K562 (cell line): ENCODE data around the gene CDX1. TPM values are rescaled to one million over a fixed set of nuclear protein-coding genes. Genes with fewer than 3 reads are reported as not detected.

ENCODE experiments used
- ATAC-seq: fragments of 200-7000 bp; cut with Tn5 transposase; 3 replicates; pipeline ENCODE4 v1.9.1; 2020; ENCODE audit warnings: moderate library complexity
- BruUV-seq: library from RNA; stranded (reverse); fragments of 400-500 nt; replicated peaks from 2 replicates; lab custom pipeline; 2021; lab: Mats Ljungman, UMichigan
- CTCF ChIA-PET: fragments of 300-600 bp; formaldehyde crosslinking; extraction: SDS; loops from one replicate; lab custom pipeline; 2021; ENCODE audit warnings: low intra/inter-chr PET ratio; lab: Yijun Ruan, JAX
- POLR2A ChIA-PET: fragments of 300-600, 350-650 bp; sonication (Branson Sonifier 250); formaldehyde crosslinking; extraction: SDS; loops from one replicate; lab custom pipeline; 2021; ENCODE audit warnings: antibody characterized with exemption, inconsistent platforms; lab: Yijun Ruan, JAX
- DNase-seq, 4 experiments: peaks; one replicate each; pipeline versions ENCODE4 v3.0.0 to v3.0.0-alpha.2; 2011 to 2018; ENCODE audit warnings: low spot score in 3 of 4, mixed read lengths in 3 of 4; ENCODE audit errors: extremely low read depth in 1 of 4
- FAIRE-seq: peaks from 2 replicates; lab custom pipeline; 2011; peaks lifted over from hg19 to GRCh38; lab: Jason Lieb, UNC
- H2AFZ ChIP-seq: 2 replicates; pipeline ENCODE4 v1.6.0; 2011; ENCODE audit warnings: low read depth, low read length, control low read depth, inconsistent platforms
- H3K27ac ChIP-seq: fragments of 200-600 bp; 3 replicates; pipeline ENCODE4 v1.8.0; 2011; ENCODE audit warnings: low read depth, mild to moderate bottlenecking, control low read depth, inconsistent platforms, low read length, moderate library complexity, mixed read lengths; ENCODE audit errors: extremely low read depth
- H3K27me3 ChIP-seq, 2 experiments: fragments of 300-600 bp in 1 of 2; 2 replicates in 1 of 2; 3 replicates in 1 of 2; pipeline versions ENCODE4 v1.6.0 to v1.8.0; 2011; ENCODE audit warnings: inconsistent platforms in 2 of 2, low read length in 2 of 2, mild to moderate bottlenecking in 1 of 2, mixed read lengths in 1 of 2, moderate library complexity in 1 of 2; ENCODE audit not compliant: control insufficient read depth in 2 of 2, insufficient read depth in 2 of 2
- H3K36me3 ChIP-seq: fragments of 300-600 bp; 3 replicates; pipeline ENCODE4 v1.8.0; 2011; ENCODE audit warnings: mild to moderate bottlenecking, low read length, inconsistent platforms; ENCODE audit not compliant: control insufficient read depth, insufficient read depth
- H3K4me1 ChIP-seq, 2 experiments: fragments of 200-600 bp in 1 of 2; replicated peaks in 1 of 2; 2 replicates in 1 of 2; 3 replicates in 1 of 2; pipeline versions ENCODE4 v1.5.1 to v1.8.0; 2011; ENCODE audit warnings: inconsistent platforms in 2 of 2, low read length in 2 of 2, mild to moderate bottlenecking in 1 of 2, mixed read lengths in 1 of 2, moderate library complexity in 1 of 2; ENCODE audit not compliant: control insufficient read depth in 2 of 2, insufficient read depth in 2 of 2
- H3K4me2 ChIP-seq: 2 replicates; pipeline ENCODE4 v1.6.1; 2011; ENCODE audit warnings: low read length, control low read depth, inconsistent platforms, mixed read lengths; ENCODE audit not compliant: insufficient read depth
- H3K4me3 ChIP-seq: fragments of 200-600 bp; sonication (generic), shearing (Covaris generic); 2 replicates; pipeline ENCODE4 v1.5.1; 2016; ENCODE audit warnings: control low read depth, inconsistent platforms
- H3K79me2 ChIP-seq: fragments of 200-600 bp; 3 replicates; pipeline ENCODE4 v1.8.0; 2011; ENCODE audit warnings: low read length, inconsistent platforms; ENCODE audit not compliant: control insufficient read depth, insufficient read depth
- H3K9ac ChIP-seq, 2 experiments: 2 replicates each; pipeline versions ENCODE4 v1.6.0 to v1.6.1; 2011; ENCODE audit warnings: low read depth in 2 of 2, low read length in 2 of 2, control low read depth in 1 of 2, inconsistent platforms in 1 of 2, mild to moderate bottlenecking in 1 of 2, mixed read lengths in 1 of 2; ENCODE audit not compliant: insufficient read depth in 1 of 2
- H3K9me1 ChIP-seq: one replicate; pipeline ENCODE4 v1.6.0; 2011; ENCODE audit warnings: inconsistent platforms, mild to moderate bottlenecking, low read length, moderate library complexity; ENCODE audit not compliant: control insufficient read depth, insufficient read depth
- H3K9me3 ChIP-seq: replicated peaks from 2 replicates; pipeline ENCODE4 v1.5.1; 2011; ENCODE audit warnings: low read depth, low read length, inconsistent platforms; ENCODE audit not compliant: control insufficient read depth, insufficient read depth
- H4K20me1 ChIP-seq: replicated peaks from 2 replicates; pipeline ENCODE4 v1.6.1; 2011; ENCODE audit warnings: low read length, inconsistent platforms, mixed read lengths; ENCODE audit not compliant: control insufficient read depth, insufficient read depth
- BMI1 ChIP-seq: fragments of 150-350 bp; IDR thresholded peaks from 2 replicates; pipeline ENCODE4 v1.6.1; 2014; ENCODE audit warnings: low read length
- MAX ChIP-seq: sonication (generic); formaldehyde crosslinking; IDR thresholded peaks from 2 replicates; pipeline ENCODE4 v1.9.0; 2022; ENCODE audit warnings: mild to moderate bottlenecking, missing genetic modification reagents
- MED1 ChIP-seq: sonication (generic); formaldehyde crosslinking; IDR thresholded peaks from 2 replicates; pipeline ENCODE4 v1.8.1; 2023; ENCODE audit warnings: missing genetic modification reagents, borderline replicate concordance
- TFAP4 ChIP-seq: sonication (generic); formaldehyde crosslinking; IDR thresholded peaks from 2 replicates; pipeline ENCODE4 v1.8.0; 2022; ENCODE audit warnings: missing genetic modification reagents, mild to moderate bottlenecking, moderate library complexity, borderline replicate concordance
- WGBS: fragments of 100-300 bp; shearing (Covaris generic); methylation state at CpG from one replicate; pipeline ENCODE4 v1.1.6; 2016; ENCODE audit warnings: low coverage, mixed read lengths; ENCODE audit not compliant: insufficient coverage; ENCODE audit errors: missing lambda C conversion rate; 5-methylcytosine and 5-hydroxymethylcytosine counted together
- in situ Hi-C: fragments of 300-500 bp; cut with MboI; formaldehyde crosslinking; loops from 4 replicates; pipeline ENCODE4 v1.15.0; 2018; ENCODE audit warnings: inconsistent platforms, mixed read lengths
- intact Hi-C: fragments of 100-400 bp; cut with micrococcal nuclease; formaldehyde crosslinking; loops from 2 replicates; pipeline ENCODE4 v1.14.2; 2022
- polyA plus RNA-seq, 8 experiments: library from polyadenylated mRNA; depleted of rRNA in 4 of 8; stranded (reverse) in 5 of 8; unstranded in 3 of 8; fragments of >200 nt; fragmentation: Nextera tagmentation in 2 of 8; fragmentation: Illumina TruSeq in 1 of 8; extraction: Ambion mirVana in 2 of 8; extraction: Trizol in 1 of 8; gene quantifications; 2 replicates each; pipeline versions ENCODE4 v1.2.1 to v1.2.3, GENCODE V29; 2011 to 2014; ENCODE audit warnings: inconsistent platforms in 1 of 8, missing spikeins in 1 of 8
- total RNA-seq, 7 experiments: library from RNA; depleted of rRNA in 6 of 7; stranded (reverse); fragments of >200 nt in 6 of 7; fragmentation: Illumina TruSeq in 2 of 7; extraction: Trizol in 2 of 7; gene quantifications; 2 replicates each; pipeline versions ENCODE4 v1.2.1 to v1.2.3, GENCODE V29; 2011 to 2021; ENCODE audit warnings: low replicate concordance in 1 of 7

The CDX1 gene
- total and polyA plus RNA-seq, 9 of the 15 experiments (the other 6 are each of a cell fraction or from before 2014, with no cell fraction given) = 0.06 to 0.16 TPM; not detected in 7

GRCh38 chr5:150140830-150141229 is 25.7 kb upstream of the CDX1 start:
- ATAC-seq (no peak), DNase-seq (no peak), FAIRE-seq (no peak)
- Histone ChIP-seq H3K9ac (no peak overlapping the region), H3K9me1 (no peaks in the 10 kb centered on the region), H3K36me3 (no peaks in the 10 kb centered on the region), H3K4me1 (peaks cover 30 to 40% of the 10 kb centered on the region in 2 experiments), H3K27me3 (peaks cover 0 to 16% of the 10 kb centered on the region in 2 experiments; a peak in 2 of 5 replicates), H3K79me2 (no peaks in the 10 kb centered on the region), H2AFZ (no peak overlapping the region), H3K9me3 (no peaks in the 10 kb centered on the region), H3K4me3 (no peak overlapping the region), H3K4me2 (no peak overlapping the region), H4K20me1 (no peaks in the 10 kb centered on the region), H3K27ac (no peak overlapping the region)
- BruUV-seq = no TSS peak
- 42% methylated on average over 11 of the region's 11 CpGs for WGBS
- TF ChIP-seq MAX (CRISPR knock-in tag) (0 out of 2 replicates have a peak, but pooled peaks have one; percentile 45), MED1 (CRISPR knock-in tag) (no peak), BMI1 (no peak), TFAP4 (CRISPR knock-in tag) (no peak)
- CTCF ChIA-PET = interaction anchor here (0.5 kb wide), 1 partner anchor 71 kb away, joined by 3 read pairs; no protein-coding TSS in a partner anchor
- POLR2A ChIA-PET = no interaction called here
- in situ Hi-C loops = no loop called here
- intact Hi-C loops = no loop called here
